DLD1 (cell line): ENCODE results near the gene UNC13D.

Source experiments
- in situ Hi-C: cut with HindIII; loops from 2 replicates; pipeline ENCODE4 v1.10.0; 2017; ENCODE audit warnings: low sequenced_read_pairs

The UNC13D gene

GRCh38 chr17:75835654-75835987 lies 8.6 kb downstream of the UNC13D start:
- in situ Hi-C loops = no loop called here

GRCh38 chr17:75834928-75835653 lies 9.1 kb downstream of the UNC13D start:
- in situ Hi-C loops = no loop called here

- in situ Hi-C loops = no loop called here
Measured at GRCh38 chr17:75834279-75834920, 9.8 kb downstream of the UNC13D start.

GRCh38 chr17:75832652-75833400 lies 11.4 kb downstream of the UNC13D start:
- in situ Hi-C loops = no loop called here

- in situ Hi-C loops = no loop called here
Measured at GRCh38 chr17:75832164-75832651, 12.0 kb downstream of the UNC13D start.

GRCh38 chr17:75831032-75831571 lies 13.1 kb downstream of the UNC13D start:
- in situ Hi-C loops = no loop called here

GRCh38 chr17:75830164-75831031 lies 13.8 kb downstream of the UNC13D start:
- in situ Hi-C loops = no loop called here

- in situ Hi-C loops = no loop called here
Measured at GRCh38 chr17:75829747-75830146, 14.5 kb downstream of the UNC13D start.

- in situ Hi-C loops = no loop called here
Measured at GRCh38 chr17:75828741-75829140, 15.5 kb downstream of the UNC13D start.

GRCh38 chr17:75828076-75828400 lies 16.2 kb downstream of the UNC13D start:
- in situ Hi-C loops = no loop called here

GRCh38 chr17:75827308-75828075 lies 16.7 kb downstream of the UNC13D start:
- in situ Hi-C loops = no loop called here

GRCh38 chr17:75826561-75827307 lies 17.5 kb downstream of the UNC13D start:
- in situ Hi-C loops = no loop called here

GRCh38 chr17:75825748-75826370 lies 18.3 kb downstream of the UNC13D start:
- in situ Hi-C loops = no loop called here

GRCh38 chr17:75825149-75825552 lies 19.1 kb downstream of the UNC13D start:
- in situ Hi-C loops = no loop called here

GRCh38 chr17:75824666-75825065 lies 19.5 kb downstream of the UNC13D start:
- in situ Hi-C loops = no loop called here

GRCh38 chr17:75824050-75824552 lies 20.1 kb downstream of the UNC13D start:
- in situ Hi-C loops = no loop called here

GRCh38 chr17:75823257-75824041 lies 20.8 kb downstream of the UNC13D start:
- in situ Hi-C loops = no loop called here

- in situ Hi-C loops = no loop called here
Measured at GRCh38 chr17:75822800-75823166, 21.4 kb downstream of the UNC13D start.
